Activated gamma-delta T cell treated with Interleukin-2 at 50 U/mL for 16 hours (primary cell): Measurements from ENCODE around the gene CLDND2.

Experiments used
- DNase-seq: peaks from one replicate; pipeline ENCODE4 v3.0.0-alpha.2; 2020

The CLDND2 gene

DNA sequence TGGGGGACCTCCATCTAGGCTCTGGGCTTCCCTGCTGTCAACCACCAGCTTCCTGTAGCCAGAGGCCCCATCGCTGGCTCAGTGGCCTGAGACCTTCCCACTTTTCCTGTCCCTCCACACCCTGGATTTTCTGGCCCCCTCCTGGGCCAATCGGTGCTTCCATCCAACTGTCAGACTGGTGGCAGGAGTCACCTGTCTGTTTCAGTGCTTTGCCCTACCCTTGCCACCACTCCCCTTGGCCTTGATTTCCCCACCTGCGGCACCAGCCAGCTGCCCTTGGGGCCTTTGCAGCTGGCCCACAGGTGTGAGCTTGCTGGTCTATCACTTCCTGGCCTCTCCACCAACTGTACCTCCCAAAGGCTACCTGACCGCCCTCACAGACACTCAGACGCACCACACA, 39.4 kb downstream of the CLDND2 start:
- no peak for DNase-seq

DNA sequence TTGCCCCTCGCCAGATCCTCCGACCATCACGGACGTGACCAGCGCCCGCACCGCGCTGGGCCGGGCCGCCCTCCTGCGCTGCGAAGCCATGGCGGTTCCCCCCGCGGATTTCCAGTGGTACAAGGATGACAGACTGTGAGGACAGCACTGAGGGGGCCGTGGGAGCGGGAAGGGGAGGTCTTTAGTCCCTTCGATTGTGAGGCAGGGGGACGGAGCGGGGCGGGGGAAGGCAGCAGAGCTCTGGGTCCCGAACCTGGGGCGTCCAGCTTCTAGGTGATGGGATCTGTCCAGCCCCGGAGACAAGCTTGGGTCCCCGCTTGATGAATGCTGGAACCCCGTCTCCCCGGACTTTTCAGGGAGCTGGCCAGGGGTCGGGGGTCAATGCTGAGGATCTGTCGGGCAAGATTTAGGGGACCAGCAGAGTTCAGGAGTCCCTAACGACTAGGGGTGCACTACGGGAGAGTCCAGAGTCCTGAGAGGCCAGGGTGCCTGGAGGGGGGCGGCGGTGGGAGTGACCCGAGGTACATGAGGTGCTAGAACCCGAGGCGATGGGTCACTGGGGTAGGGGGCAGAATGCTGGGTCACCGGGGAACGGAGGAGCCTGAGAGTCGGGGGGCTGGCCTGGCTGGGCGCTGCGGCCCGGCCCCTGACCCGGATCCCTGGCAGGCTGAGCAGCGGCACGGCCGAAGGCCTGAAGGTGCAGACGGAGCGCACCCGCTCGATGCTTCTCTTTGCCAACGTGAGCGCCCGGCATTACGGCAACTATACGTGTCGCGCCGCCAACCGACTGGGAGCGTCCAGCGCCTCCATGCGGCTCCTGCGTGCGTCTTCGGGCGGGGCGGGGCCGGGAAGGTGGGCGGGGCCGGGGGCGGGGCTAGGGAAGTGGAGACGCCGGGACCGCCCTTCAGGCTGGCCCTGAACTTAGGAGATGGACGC, 41.5 kb downstream of the CLDND2 start:
- peak; percentile 42 for DNase-seq

DNA sequence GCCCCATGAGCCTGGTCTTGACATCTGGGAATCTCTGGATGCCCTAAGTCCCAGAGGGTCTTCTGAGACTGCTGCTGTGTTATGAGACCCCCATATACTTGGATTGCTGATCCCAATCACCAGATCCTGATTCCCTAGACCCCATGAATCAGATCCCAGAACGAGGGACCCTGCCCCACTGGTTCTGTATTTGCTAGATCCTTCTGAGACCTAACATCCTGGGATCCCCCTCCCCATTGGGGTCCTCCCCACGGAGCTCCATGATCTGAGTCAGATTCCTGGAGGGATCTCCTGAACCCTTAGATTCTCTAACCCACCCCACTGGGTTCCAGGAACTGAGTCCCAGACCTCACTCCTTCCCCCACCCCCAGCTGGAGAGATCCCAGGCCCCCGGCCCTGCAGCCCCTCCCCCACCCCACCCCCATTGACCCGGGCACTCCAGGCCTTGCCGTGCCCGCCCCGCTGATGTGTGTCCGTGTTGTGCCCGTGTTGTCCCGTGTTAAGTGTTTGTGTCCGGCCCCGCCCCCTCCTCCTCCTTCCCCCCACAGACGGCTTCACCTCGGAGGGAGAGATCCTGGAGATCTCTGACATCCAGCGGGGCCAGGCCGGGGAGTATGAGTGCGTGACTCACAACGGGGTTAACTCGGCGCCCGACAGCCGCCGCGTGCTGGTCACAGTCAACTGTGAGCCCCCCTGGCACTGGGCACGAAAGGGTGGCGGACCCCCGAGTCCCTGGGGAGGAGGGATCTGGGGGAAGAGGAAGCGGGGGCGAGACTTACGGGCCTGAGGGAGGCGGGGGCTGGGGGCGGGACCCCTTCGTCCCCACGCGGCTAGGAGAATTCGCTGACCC, 42.4 kb downstream of the CLDND2 start:
- DNase-seq = no peak

DNA sequence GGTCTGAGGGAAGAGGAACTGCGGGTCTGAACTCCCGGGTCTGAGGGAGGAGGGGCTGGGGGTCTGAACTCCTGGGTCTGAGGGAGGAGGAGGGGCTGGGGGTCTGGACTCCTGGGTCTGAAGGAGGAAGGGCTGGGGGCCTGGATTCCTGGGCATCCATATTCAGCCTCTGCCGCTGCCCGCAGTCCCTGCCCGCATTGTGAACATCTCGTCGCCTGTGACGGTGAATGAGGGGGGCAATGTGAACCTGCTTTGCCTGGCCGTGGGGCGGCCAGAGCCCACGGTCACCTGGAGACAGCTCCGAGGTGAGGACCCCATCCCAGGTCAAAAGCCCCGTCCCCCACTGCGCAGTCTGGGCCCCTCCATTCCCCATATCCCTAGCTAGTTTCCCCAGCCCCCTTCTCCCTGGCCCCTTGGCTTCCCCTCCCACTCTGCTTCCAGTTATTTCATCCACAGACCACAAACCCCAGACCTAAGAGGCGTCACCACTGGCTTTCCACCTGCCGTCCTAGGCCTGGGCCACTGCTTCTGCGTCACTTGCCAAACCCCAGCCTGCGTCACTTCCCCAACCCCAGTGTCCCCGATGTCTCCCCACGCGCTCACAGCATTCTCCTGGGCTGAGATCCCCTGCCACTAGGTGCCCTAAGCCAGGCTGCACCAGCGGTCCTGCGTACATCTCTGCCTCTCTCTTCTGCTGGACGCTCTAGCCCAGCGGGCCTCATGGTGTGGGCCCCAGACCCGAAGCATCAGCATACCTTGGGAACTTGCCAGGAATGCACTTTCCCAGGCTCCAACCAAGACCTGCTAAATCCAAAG, 43.4 kb downstream of the CLDND2 start:
- DNase-seq = no peak

DNA sequence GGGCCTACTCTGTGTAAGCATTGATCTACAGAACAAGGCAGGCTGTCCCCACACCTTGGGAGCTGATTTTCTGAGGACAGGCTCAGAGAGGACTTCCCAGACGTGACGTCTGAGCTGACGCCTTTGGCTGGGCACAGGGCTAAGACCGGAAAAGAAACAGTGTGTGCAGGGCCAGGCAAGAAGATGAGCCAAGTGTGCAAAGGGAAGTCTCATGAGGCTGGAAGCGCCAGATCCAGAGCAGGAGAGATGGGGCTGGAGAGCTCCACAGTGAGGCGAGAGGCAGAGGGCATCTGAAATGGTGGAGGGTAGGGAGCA, 44.7 kb downstream of the CLDND2 start:
- DNase-seq = no peak

DNA sequence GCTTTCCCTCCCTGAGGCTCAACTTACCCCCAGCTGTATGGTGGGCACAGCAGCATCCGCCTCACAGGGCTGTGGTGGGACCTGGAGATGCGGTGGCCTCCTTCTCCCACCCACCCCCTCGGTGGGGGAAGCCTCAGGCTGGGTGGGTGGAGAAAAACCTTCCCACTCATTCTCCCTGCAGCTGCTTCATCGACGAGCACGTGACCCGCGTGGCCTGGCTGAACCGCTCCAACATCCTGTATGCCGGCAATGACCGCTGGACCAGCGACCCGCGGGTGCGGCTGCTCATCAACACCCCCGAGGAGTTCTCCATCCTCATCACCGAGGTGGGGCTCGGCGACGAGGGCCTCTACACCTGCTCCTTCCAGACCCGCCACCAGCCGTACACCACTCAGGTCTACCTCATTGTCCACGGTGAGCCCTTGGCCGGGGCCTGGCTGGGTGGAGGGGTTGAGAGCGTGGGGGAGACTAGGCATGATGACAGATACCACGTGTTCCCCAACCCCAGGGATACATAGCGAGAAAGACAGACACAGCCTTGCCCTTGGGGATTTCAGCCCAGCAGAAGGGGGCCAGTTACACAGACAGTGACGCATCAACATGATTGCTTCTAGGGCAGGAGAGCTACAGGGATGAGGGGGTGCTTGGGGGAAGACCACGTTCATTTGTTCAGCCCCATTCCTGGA, 45.2 kb downstream of the CLDND2 start:
- DNase-seq = no peak

DNA sequence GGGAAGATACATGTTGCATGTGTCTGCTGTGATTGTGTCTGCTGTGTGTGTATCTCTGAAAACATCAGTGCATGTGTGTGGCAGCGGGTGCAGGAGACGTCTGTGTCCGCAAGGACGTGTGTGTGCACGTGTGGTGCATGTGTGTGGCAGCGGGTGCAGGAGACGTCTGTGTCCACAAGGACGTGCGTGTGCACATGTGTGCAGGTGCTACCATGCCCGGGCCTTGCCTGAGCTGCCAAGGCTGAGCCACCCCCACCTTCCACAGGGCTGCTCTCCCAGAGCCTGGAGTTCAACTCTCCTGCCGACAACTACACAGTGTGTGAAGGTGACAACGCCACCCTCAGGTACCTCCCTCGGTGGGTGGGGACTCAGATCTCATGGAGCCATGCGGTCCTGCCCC, 47.0 kb downstream of the CLDND2 start:
- no peak for DNase-seq

DNA sequence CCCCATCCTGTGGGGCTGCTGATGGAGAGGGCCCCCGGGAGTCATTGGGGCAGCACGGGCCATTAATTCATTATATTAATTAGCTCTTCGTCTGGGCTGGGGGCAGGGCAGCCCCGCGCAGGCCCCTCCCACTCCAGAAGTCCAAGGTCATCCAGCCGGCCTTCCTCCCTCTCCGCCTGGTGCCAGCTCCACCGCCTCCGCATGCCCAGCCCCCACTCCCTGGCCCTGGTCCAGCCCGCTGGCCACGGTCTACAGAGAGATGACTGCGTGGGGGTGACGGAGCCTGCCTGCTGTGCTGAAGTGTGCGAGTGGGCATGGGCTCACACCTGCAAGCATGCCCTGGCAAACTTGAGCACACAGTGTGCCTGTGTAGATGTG, 48.5 kb downstream of the CLDND2 start:
- no peak for DNase-seq

DNA sequence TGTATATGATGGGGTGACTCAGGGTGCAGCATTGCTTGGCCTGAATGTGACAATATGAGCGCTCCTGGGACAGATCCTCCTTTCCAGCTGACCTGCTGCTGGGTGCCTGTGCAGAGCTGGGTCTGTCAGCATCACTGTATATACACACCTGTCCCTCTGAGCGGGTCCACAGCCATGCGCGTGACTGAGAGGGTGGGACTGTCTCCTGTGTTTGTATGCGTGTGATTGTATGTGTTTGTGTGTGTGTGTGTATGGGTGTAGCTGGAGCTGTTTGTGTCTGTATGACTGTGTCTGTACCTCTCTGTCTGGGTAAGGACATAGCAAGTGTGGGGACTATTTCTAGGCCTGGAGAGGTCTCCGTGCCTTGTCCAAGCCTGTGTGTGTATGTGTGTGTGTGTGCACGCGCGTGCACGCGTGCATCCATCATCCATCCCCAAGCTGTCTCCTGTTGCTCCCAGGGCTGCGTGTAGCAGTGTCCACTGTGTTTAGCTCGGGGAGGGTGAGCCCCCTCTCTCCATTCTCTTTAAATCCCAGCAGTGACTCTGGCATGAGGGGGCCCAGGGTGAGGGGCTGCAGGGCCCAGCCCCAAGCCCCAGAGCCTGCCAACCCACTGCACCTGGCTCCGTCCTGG, 49.0 kb downstream of the CLDND2 start:
- no peak for DNase-seq

DNA sequence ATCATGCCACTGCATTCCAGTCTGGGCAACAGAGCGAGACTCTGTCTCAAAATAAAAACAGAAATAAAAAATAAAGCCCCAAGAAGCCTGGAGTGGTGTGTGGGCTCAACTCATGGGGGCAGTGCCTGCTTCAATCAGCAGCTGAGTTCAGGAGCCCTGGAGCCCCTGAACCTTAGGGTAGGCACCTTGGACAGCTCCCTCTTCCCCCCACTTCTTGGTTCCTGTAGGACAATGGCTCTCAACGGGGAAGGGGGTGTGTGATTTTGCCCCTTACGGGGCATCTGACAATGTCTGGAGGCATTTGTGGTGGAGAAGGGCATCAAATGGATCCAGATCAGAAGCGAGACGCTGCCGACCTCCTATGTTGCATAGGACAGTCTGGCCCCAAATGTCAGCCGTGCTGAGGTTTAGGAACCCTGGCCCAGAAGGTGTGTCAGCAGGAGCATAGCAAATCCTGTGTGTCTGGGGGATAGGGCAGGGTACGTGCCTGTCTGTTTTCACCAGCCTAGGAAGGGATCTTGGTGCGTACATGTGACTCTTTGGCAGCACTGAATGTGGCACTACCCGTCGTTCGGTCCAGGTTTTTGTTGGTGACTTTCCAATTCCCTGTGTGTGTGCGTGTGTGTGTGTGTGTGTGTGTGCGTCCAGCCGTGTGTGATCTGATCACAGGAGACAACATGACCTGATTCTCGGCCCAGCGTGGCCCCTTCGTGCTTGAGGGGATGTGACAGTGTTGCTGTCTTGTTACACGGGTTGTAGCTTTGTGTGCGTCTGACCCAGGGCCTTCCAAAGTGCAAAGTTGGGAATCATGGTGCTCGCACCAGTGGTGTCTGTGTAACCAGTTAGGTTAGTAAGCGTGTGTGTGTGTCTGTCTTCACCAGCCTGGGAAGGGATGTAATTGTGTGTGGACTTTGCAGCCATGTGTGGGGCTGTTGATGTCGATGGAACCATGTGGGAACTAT, 49.8 kb downstream of the CLDND2 start:
- DNase-seq = no peak

DNA sequence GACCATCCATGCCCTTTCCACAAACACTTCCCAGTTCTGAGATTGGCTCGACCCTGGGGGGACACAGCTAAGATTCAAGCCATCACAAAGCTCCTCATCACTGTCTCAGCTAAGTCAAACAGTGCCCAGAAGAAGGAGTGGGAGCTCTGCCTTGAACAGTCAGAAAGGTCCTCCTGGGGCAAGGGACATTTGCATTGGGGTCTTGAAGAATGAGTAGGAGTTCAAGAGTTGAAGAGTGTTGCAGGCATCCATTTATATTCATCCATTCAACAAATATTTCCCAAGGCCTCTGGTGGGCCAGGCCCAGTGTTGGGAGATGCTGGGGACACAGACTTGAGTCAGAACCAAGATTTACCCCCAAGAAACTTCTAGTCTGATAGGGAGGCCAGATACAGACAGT, 50.8 kb downstream of the CLDND2 start:
- no peak for DNase-seq

DNA sequence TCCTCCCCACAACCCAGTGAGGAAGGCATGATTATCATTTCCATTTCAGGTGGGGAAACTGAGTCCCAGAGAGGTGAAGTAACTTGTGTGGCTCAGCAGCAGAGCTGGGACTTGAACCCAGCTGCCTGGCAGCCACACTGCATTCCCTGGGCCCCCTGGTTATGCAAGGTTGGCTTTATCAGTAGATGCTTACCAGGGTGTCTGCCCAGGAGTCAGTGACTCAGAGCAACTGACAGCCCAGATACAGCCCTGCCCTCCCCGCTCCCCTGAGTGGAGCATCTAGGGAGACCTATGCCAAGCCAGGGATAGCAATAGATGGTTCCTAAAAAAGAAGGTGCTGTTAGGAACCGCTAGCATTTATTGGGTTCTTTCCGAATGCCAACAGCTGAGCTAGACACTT, 51.4 kb downstream of the CLDND2 start:
- DNase-seq = no peak
